Measurements from ENCODE around the gene ABCA7.

ABCA7 gene

DNA sequence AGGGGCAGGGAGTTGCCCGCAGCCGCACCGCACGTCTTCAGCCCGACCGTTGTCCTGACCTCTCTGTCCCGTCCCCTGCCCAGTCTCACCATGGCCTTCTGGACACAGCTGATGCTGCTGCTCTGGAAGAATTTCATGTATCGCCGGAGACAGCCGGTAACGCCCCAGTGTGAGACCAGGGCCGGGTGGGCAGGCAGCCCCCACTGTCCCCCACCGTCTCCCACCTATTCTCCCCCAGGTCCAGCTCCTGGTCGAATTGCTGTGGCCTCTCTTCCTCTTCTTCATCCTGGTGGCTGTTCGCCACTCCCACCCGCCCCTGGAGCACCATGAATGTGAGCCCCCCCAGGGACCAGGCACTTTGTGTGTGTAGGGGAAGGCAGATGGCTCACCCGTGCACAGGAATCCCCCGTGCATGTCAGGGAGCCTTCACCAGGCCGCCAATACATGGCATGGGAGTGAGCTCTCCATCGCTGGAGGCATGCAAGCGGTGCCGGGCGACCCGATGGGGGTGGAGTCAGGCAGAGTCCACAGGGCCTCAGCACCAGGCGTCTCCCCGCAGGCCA, 1.4 kb downstream of the ABCA7 start:
- no peak for DNase-seq

DNA sequence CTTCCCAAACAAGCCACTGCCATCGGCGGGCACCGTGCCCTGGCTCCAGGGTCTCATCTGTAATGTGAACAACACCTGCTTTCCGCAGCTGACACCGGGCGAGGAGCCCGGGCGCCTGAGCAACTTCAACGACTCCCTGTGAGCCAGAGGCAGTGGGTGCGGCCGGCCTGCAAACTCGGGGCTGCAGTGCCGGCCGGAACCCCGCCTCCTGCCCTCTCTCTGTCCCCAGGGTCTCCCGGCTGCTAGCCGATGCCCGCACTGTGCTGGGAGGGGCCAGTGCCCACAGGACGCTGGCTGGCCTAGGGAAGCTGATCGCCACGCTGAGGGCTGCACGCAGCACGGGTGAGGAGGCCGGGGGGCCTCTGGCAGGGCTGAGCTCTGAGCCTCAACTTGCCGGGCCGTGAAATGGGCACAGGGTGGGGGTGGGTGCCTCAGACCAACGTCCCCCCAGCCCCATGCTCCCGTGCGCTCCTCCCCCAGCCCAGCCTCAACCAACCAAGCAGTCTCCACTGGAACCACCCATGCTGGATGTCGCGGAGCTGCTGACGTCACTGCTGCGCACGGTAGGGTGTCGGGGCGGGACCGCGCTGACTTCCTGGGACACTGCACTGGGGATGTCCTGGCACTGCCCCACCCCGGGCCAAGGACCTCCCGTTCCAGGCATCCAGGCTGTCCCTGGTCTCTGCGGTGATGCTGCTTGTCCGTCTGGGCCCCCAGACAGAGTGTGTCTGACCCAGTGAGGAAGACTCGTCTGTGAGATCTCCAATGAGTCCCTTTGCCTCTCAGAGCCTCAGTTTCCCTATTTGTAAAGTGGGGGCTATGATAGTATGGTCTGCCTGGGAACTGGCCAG, 2.2 kb downstream of the ABCA7 start:
- no peak for DNase-seq

DNA sequence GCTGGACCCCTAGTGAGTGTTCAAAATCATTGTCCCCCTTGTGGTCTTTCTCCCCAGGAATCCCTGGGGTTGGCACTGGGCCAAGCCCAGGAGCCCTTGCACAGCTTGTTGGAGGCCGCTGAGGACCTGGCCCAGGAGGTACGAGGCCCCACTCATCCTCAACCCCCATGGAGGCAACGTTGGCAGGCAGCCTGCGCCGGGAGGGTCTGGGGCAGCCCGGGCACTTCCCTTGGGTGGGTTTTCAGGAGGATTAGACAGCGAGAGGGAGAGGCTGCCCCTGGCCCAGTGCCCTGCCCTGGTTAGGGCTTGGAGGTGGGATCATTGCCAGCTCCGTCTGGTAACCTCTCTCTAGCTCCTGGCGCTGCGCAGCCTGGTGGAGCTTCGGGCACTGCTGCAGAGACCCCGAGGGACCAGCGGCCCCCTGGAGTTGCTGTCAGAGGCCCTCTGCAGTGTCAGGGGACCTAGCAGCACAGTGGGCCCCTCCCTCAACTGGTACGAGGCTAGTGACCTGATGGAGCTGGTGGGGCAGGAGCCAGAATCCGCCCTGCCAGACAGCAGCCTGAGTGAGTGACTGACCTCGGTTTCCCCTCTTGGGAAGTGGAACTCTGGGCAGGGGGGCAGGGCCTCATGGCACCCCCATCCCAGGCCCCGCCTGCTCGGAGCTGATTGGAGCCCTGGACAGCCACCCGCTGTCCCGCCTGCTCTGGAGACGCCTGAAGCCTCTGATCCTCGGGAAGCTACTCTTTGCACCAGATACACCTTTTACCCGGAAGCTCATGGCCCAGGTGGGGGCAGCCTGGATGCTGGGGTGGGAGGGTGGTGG, 3.0 kb downstream of the ABCA7 start:
- no peak for DNase-seq

- no peak for DNase-seq
Measured at GRCh38 chr19:1045247-1045603, 5.3 kb downstream of the ABCA7 start.

GRCh38 chr19:1046117-1046626, 6.3 kb downstream of the ABCA7 start:
- DNase-seq = no peak

DNA sequence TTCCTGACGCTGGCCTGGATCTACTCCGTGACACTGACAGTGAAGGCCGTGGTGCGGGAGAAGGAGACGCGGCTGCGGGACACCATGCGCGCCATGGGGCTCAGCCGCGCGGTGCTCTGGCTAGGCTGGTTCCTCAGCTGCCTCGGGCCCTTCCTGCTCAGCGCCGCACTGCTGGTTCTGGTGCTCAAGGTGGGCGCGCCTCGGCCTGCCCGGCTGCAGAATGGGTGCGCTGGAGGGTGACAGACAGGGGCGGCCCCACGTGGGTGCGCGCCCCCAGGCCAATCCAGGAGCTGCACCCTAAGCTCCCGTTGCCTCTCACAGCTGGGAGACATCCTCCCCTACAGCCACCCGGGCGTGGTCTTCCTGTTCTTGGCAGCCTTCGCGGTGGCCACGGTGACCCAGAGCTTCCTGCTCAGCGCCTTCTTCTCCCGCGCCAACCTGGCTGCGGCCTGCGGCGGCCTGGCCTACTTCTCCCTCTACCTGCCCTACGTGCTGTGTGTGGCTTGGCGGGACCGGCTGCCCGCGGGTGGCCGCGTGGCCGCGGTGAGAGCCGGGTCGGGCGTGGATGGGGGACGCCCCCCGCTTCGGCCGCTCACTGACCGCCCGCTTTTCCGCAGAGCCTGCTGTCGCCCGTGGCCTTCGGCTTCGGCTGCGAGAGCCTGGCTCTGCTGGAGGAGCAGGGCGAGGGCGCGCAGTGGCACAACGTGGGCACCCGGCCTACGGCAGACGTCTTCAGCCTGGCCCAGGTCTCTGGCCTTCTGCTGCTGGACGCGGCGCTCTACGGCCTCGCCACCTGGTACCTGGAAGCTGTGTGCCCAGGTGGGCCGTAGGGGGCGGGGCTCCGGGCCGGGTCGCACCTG, 7.2 kb downstream of the ABCA7 start:
- no peak for DNase-seq

- DNase-seq = no peak
Measured at GRCh38 chr19:1047696-1048147, 7.8 kb downstream of the ABCA7 start.

DNA sequence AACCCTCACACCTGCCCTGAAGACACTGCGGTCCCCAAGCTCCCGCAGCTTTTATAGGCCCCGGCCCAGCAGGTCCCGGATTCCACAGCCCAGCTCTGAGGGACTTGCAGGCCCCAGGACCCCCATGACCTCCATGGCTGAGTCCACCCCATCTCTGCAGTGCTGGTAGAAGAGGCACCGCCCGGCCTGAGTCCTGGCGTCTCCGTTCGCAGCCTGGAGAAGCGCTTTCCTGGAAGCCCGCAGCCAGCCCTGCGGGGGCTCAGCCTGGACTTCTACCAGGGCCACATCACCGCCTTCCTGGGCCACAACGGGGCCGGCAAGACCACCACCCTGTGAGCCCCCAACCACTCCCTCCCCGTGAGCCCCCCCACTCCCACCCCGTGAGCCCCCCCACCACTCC, 9.2 kb downstream of the ABCA7 start:
- no peak for DNase-seq

- no peak for DNase-seq
Measured at GRCh38 chr19:1049800-1050199, 9.9 kb downstream of the ABCA7 start.

DNA sequence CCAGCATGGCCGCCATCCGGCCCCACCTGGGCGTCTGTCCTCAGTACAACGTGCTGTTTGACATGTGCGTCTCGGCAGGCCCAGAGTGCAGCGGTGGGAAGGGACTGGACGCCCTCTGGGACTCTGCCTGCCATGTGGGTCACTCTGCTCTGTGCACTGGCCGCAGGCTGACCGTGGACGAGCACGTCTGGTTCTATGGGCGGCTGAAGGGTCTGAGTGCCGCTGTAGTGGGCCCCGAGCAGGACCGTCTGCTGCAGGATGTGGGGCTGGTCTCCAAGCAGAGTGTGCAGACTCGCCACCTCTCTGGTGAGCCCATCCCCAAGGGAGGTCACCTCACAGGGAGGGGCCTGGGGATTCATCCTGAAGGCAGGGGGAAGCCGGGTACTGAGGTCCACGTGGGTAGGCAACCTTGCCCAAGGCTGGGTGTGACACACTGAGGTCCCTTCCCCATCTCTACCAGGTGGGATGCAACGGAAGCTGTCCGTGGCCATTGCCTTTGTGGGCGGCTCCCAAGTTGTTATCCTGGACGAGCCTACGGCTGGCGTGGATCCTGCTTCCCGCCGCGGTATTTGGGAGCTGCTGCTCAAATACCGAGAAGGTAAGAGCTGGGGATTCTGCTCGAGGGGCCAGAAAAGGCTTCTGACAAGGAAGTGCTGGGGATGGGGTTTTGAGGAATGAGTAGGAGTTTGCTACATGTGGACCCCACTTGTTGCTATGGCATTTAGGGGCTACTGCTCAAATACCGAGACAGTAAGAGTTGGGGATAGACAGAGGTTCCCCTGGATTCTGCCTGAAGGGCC, 11.3 kb downstream of the ABCA7 start:
- no peak for DNase-seq

DNA sequence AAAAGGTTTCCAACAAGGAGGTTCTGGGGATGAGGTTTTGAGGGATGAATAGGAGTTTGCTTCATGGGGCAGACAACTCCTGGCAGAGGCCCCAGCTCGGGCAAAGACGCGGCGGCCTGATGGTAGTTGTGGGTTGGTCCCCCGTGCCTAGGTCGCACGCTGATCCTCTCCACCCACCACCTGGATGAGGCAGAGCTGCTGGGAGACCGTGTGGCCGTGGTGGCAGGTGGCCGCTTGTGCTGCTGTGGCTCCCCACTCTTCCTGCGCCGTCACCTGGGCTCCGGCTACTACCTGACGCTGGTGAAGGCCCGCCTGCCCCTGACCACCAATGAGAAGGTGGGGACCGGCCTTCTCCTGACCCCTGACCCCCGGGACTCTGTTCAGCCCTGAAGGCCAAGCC, 11.9 kb downstream of the ABCA7 start:
- DNase-seq = no peak

DNA sequence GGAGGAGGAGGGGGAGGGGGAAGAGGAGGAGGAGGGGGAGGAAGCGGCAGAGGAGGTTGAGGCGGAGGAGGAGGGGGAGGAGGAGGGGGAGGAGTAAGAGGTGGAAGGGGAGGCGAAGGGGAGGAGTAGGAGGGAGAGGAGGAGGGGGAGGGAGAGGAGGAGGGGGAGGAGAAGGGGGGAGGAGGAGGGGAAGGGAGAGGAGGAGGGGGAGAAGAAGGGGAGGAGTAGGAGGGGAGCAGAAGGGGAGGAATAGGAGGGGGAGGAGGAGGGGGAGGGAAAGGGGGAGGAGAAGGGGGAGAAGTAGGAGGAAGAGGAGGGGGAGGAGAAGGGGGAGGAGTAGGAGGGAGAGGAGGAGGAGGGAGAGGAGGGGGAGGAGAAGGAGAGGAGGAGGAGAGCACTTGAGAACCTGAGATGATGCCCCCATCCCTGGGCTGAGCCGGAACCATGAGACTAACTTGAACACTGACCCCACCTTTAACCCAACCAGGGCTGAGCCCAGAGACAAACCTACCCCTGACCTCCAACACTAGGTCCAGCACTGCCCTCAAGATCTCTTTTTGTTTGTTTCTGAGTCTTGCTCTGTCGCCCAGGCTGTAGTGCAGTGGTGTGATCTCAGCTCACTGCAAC, 12.6 kb downstream of the ABCA7 start:
- no peak for DNase-seq

GRCh38 chr19:1053176-1054101, 13.5 kb downstream of the ABCA7 start:
- no peak for DNase-seq

DNA sequence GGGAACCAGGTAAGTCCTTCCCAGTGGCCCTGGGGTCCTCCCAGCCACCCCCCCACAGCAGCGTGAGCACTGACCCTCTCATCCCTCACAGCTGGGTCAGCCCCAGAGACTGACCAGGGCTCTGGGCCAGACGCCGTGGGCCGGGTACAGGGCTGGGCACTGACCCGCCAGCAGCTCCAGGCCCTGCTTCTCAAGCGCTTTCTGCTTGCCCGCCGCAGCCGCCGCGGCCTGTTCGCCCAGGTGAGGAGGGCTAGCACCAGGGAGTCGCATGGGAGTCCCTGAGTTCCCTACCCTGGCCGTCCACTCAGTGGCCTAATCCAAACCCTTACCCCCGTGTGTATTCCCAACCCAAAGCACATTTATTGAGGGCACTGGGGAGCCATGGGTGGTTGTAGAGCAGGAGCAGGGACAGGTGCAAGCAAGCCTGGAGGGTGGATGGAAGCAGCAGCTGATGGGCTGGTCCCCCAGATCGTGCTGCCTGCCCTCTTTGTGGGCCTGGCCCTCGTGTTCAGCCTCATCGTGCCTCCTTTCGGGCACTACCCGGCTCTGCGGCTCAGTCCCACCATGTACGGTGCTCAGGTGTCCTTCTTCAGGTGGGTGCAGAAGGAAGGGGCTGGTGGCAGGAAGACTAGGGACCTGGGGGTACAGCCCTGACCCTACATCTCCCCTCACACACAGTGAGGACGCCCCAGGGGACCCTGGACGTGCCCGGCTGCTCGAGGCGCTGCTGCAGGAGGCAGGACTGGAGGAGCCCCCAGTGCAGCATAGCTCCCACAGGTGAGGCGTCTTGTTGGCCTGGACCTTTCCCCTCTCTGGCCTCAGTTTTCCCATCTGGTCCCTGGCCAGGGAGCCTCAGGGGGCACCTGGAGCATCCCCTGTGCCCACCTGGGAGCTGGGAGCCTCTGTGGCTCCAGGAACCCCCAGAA, 14.5 kb downstream of the ABCA7 start:
- DNase-seq = no peak

DNA sequence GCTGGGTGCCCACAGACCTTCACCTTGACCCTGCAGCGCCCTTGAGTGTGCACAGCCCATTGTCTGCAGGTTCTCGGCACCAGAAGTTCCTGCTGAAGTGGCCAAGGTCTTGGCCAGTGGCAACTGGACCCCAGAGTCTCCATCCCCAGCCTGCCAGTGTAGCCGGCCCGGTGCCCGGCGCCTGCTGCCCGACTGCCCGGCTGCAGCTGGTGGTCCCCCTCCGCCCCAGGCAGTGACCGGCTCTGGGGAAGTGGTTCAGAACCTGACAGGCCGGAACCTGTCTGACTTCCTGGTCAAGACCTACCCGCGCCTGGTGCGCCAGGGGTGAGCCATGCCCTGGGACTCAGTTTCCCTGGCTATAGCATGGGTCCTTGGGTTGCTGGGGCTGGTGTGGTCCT, 15.1 kb downstream of the ABCA7 start:
- no peak for DNase-seq

GRCh38 chr19:1055886-1056620, 16.1 kb downstream of the ABCA7 start:
- no peak for DNase-seq

- no peak for DNase-seq
Measured at GRCh38 chr19:1057176-1057855, 17.4 kb downstream of the ABCA7 start.

DNA sequence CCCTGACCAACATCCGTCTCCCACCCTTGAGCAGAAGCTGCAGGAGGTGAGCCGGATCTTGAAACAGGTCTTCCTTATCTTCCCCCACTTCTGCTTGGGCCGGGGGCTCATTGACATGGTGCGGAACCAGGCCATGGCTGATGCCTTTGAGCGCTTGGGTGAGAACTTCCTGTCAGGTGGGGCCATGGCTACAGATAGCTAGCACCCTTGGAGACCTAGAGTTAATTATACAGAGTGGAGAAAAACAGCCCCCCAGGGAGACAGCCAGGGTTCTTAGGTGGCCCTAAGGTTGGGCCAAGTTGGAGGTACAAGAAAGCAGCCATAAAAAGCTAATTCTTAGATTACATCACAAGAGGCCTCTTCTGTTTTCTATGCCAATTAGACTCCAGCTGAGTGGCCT, 18.2 kb downstream of the ABCA7 start:
- DNase-seq = no peak
